GM21576 (cell line): ENCODE results near the gene FGR.

ENCODE experiments used
- ATAC-seq: cut with Tn5 transposase; IDR thresholded peaks from one replicate; pipeline ENCODE4 v1.9.1; 2021; ENCODE audit warnings: mild to moderate bottlenecking, moderate library complexity; ENCODE audit not compliant: unreplicated experiment

The FGR gene

GRCh38 chr1:27589841-27590426, 45.1 kb downstream of the FGR start:
- no peak for ATAC-seq

- no peak for ATAC-seq
Measured at GRCh38 chr1:27589441-27589840, 45.5 kb downstream of the FGR start.

- ATAC-seq, result no peak
Measured at GRCh38 chr1:27588256-27589232, 46.4 kb downstream of the FGR start.

- ATAC-seq, result no peak
Measured at GRCh38 chr1:27585684-27586083, 49.3 kb downstream of the FGR start.

GRCh38 chr1:27584453-27584852, 50.5 kb downstream of the FGR start:
- no peak for ATAC-seq

- no peak for ATAC-seq
Measured at GRCh38 chr1:27583479-27583878, 51.5 kb downstream of the FGR start.

GRCh38 chr1:27581823-27582243, 53.2 kb downstream of the FGR start:
- no peak for ATAC-seq

GRCh38 chr1:27577504-27578188, 57.3 kb downstream of the FGR start:
- ATAC-seq, result no peak

GRCh38 chr1:27576806-27577227, 58.2 kb downstream of the FGR start:
- no peak for ATAC-seq

- ATAC-seq, result peak; percentile 53
Measured at GRCh38 chr1:27575840-27576331, 59.1 kb downstream of the FGR start.

- no peak for ATAC-seq
Measured at GRCh38 chr1:27574871-27575831, 59.8 kb downstream of the FGR start.

- ATAC-seq, result no peak
Measured at GRCh38 chr1:27574001-27574781, 60.8 kb downstream of the FGR start.

- no peak for ATAC-seq
Measured at GRCh38 chr1:27572679-27573426, 62.1 kb downstream of the FGR start.

- ATAC-seq, result no peak
Measured at GRCh38 chr1:27572019-27572678, 62.8 kb downstream of the FGR start.

- no peak for ATAC-seq
Measured at GRCh38 chr1:27571439-27572018, 63.5 kb downstream of the FGR start.

GRCh38 chr1:27570784-27571183, 64.2 kb downstream of the FGR start:
- no peak for ATAC-seq

- ATAC-seq, result no peak
Measured at GRCh38 chr1:27570356-27570755, 64.6 kb downstream of the FGR start.
